Upper lobe of left lung (tissue), 6 donors: ENCODE results near the gene NIPBL. TPM values are rescaled to one million over a fixed set of nuclear protein-coding genes. Genes with fewer than 3 reads are reported as not detected.
A peak's percentile ranks its signal among the peaks of the same experiment; 100 is the strongest.

Experiments used
- ATAC-seq, 2 donors: fragments of 200-7000 bp; cut with Tn5 transposase; one replicate each; pipeline ENCODE4 v1.9.1; 2022; ENCODE audit warnings: mild to moderate bottlenecking in 2 of 2, moderate library complexity in 2 of 2; ENCODE audit not compliant: low FRiP score in 2 of 2
- DNase-seq, 2 donors: peaks; one replicate each; pipeline ENCODE4 v3.0.0-alpha.2; 2019 to 2020
- H3K27ac ChIP-seq, 4 donors: fragments of 200-600 bp; sonication (generic); one replicate each; pipeline ENCODE4 v1.5.1; 2016 to 2019
- H3K27me3 ChIP-seq, 4 donors: fragments of 200-600 bp; sonication (generic); one replicate each; pipeline ENCODE4 v1.5.1; 2017 to 2019
- H3K36me3 ChIP-seq, 4 donors: fragments of 200-600 bp; sonication (generic); one replicate each; pipeline ENCODE4 v1.5.1; 2016 to 2019
- H3K4me1 ChIP-seq, 4 donors: fragments of 200-600 bp; sonication (generic); one replicate each; pipeline ENCODE4 v1.5.1; 2018 to 2019
- H3K4me3 ChIP-seq, 4 donors: fragments of 200-600 bp; sonication (generic); one replicate each; pipeline ENCODE4 v1.5.1; 2017 to 2019; ENCODE audit warnings: mild to moderate bottlenecking in 2 of 4, moderate library complexity in 1 of 4
- H3K9me3 ChIP-seq, 4 donors: fragments of 200-600 bp; sonication (generic); one replicate each; pipeline ENCODE4 v1.5.1; 2018 to 2019
- CTCF ChIP-seq, 6 experiments: fragments of 450-650 bp in 4 of 6; fragments of 200-600 bp in 2 of 6; sonication (generic) in 2 of 6; IDR thresholded peaks; one replicate each; pipeline ENCODE4 v1.5.1; 2016 to 2019; ENCODE audit warnings: antibody characterized with exemption in 6 of 6
- EP300 ChIP-seq, 4 donors: sonication (generic); formaldehyde crosslinking; IDR thresholded peaks; one replicate each; pipeline ENCODE4 v1.5.1; 2017; ENCODE audit warnings: antibody characterized with exemption in 4 of 4, control low read depth in 2 of 4
- POLR2A ChIP-seq, 4 donors: fragments of 450-650 bp; IDR thresholded peaks; one replicate each; pipeline ENCODE4 v1.5.1; 2016 to 2017; ENCODE audit warnings: antibody characterized with exemption in 4 of 4, mild to moderate bottlenecking in 2 of 4
- POLR2AphosphoS5 ChIP-seq, 2 donors: sonication (generic); formaldehyde crosslinking; IDR thresholded peaks; one replicate each; pipeline ENCODE4 v1.5.1; 2017; ENCODE audit warnings: antibody characterized with exemption in 2 of 2
- WGBS, 2 donors: methylation state at CpG; one replicate each; pipeline ENCODE4 v1.1.5; 2017 to 2018; 5-methylcytosine and 5-hydroxymethylcytosine counted together
- total RNA-seq, 6 donors: library from RNA; depleted of rRNA in 4 of 6; stranded (reverse); fragments of >200 nt in 4 of 6; gene quantifications; one replicate each; pipeline versions ENCODE4 v1.1.0 to v1.2.1, GENCODE V29; 2016 to 2021
- donor health status: DM: no; HTN: no; CAD: no; lungs with moderate emphysema.
- donor health status: DM: no; HTN: yes; CAD: no; lungs with severe emphysema.

Gene NIPBL
- total RNA-seq, 6 donors from 2014 or later: 39.2 to 75.2 (median 55.3) TPM

DNA sequence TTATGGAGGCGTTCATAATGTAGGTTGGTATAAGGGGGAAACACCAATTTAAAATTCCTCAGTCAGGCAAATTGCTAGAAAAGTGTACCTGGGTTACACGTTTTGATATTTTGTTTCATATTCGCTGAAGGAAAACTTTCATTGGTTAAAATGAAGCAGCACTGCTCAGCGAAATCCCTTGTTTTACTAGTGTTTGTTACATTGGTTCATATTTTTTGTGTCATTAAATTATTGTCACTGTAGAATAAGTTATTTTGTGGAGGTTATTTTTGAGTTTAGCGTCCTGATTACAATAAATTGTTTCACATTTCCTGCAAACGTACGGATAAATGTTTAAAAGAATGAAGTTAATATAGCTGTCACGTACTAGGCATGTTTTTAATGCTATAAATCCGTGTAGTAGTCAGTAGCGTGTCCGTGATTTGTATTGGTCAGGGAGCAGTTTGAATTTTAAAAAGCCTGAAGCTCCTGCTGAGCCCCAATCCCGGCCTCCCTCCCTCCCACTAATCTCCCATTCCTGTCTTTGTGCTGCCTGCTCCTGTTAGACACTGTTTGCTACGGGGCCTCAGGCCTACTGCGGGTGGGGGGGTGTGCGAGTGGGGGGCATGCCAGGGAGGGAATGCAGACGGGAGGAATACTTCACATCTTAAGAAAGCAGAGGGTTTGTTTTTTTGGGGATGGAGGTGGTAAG, 2.0 kb downstream of the NIPBL start:
- no peak for ATAC-seq
- Histone ChIP-seq H3K4me1 (peaks cover 44 to 58% (median 48%) of the 10 kb centered on the region in 4 donors), H3K4me3 (peak overlapping the region; percentile 66 to 91 (median 86))

GRCh38 chr5:36879274-36880033, 2.9 kb downstream of the NIPBL start:
- H3K36me3 ChIP-seq: no peaks in the 10 kb centered on the region
- H3K9me3 ChIP-seq: no peaks in the 10 kb centered on the region
- 20 to 36% methylated on average over 2 of the region's 2 CpGs for WGBS, 2 donors
- no peak for DNase-seq
- TF ChIP-seq POLR2A (IDR thresholded peaks at IDR 0.05): no peak
- H3K4me1 ChIP-seq: peaks cover 37 to 49% (median 42%) of the 10 kb centered on the region in 4 donors
- H3K27me3 ChIP-seq: no peaks in the 10 kb centered on the region
- peak overlapping the region in 2 of 4 donors; percentile 86 to 91 for H3K4me3 ChIP-seq
- peak overlapping the region in 2 of 4 donors; percentile 99 for H3K27ac ChIP-seq
- no peak for ATAC-seq

More for the DNA sequence above, 2.0 kb downstream of the NIPBL start:
- no peaks in the 10 kb centered on the region for H3K9me3 ChIP-seq
- no peaks in the 10 kb centered on the region for H3K36me3 ChIP-seq
- TF ChIP-seq EP300 (IDR thresholded peaks at IDR 0.05) (no peak), POLR2AphosphoS5 (IDR thresholded peaks at IDR 0.05) (no peak), CTCF (IDR thresholded peaks at IDR 0.05) (no peak), POLR2A (IDR thresholded peaks at IDR 0.05) (no peak)
- H3K27me3 ChIP-seq: no peaks in the 10 kb centered on the region
- DNase-seq: peak in 1 of 2 donors; percentile 47
- peak overlapping the region; percentile 94 to 99 (median 98) for H3K27ac ChIP-seq
- WGBS, 2 donors: 1% methylated on average over 16 of the region's 16 CpGs

DNA sequence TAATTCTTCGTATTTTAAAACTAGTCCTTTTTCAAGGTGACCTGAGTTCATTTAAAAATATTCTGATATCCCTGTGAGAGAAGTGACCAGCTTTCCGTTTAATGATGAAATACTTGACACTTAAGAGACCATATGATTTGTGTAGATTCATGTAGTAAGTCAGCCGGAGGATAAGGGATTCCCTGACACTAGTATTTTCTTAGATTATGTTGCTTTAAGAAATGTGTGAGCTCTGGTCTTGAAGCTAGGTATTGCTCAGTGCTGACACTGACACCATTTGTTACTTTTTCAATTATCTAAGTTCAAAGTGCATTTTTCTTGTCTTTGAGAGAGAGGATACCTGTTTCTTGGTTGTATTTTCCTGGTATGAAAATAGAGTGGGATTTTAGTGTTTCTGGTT, 4.2 kb downstream of the NIPBL start:
- ATAC-seq: no peak
- H3K4me1 ChIP-seq: peaks cover 34 to 53% (median 39%) of the 10 kb centered on the region in 4 donors
- TF ChIP-seq EP300 (IDR thresholded peaks at IDR 0.05): no peak
- no peak for TF ChIP-seq POLR2A (IDR thresholded peaks at IDR 0.05)
- no peak for TF ChIP-seq CTCF (IDR thresholded peaks at IDR 0.05)
- TF ChIP-seq POLR2AphosphoS5 (IDR thresholded peaks at IDR 0.05): no peak
- WGBS, 2 donors: 21 to 55% methylated on average over 3 of the region's 3 CpGs
- no peaks in the 10 kb centered on the region for H3K27me3 ChIP-seq
- no peak for DNase-seq
- H3K36me3 ChIP-seq: peaks cover 0 to 5% (median 0%) of the 10 kb centered on the region in 4 donors
- H3K4me3 ChIP-seq: no peak overlapping the region
- H3K27ac ChIP-seq: no peak overlapping the region
- H3K9me3 ChIP-seq: no peaks in the 10 kb centered on the region

GRCh38 chr5:36881304-36881703, 4.7 kb downstream of the NIPBL start:
- H3K9me3 ChIP-seq: no peaks in the 10 kb centered on the region
- H3K36me3 ChIP-seq: peaks cover 0 to 9% (median 0%) of the 10 kb centered on the region in 4 donors
- H3K4me1 ChIP-seq: peaks cover 34 to 59% (median 39%) of the 10 kb centered on the region in 4 donors
- DNase-seq (no peak), ATAC-seq (no peak)
- H3K4me3 ChIP-seq: no peak overlapping the region
- H3K27ac ChIP-seq: no peak overlapping the region
- no peak for TF ChIP-seq POLR2A (IDR thresholded peaks at IDR 0.05)
- TF ChIP-seq EP300 (IDR thresholded peaks at IDR 0.05): no peak
- TF ChIP-seq POLR2AphosphoS5 (IDR thresholded peaks at IDR 0.05): no peak
- TF ChIP-seq CTCF (IDR thresholded peaks at IDR 0.05): no peak
- H3K27me3 ChIP-seq: no peaks in the 10 kb centered on the region

- WGBS, 2 donors: 98 to 100% methylated on average over 1 of the region's 1 CpG
- H3K4me1 ChIP-seq: peaks cover 35 to 64% (median 39%) of the 10 kb centered on the region in 4 donors
These were observed 5.2 kb downstream of the NIPBL start for GRCh38 chr5:36881807-36882206.

More at GRCh38 chr5:36881807-36882206, 5.2 kb downstream of the NIPBL start:
- peaks cover 0 to 9% (median 0%) of the 10 kb centered on the region in 4 donors for H3K36me3 ChIP-seq
- H3K27me3 ChIP-seq: no peaks in the 10 kb centered on the region
- DNase-seq: no peak
- ATAC-seq: no peak
- no peaks in the 10 kb centered on the region for H3K9me3 ChIP-seq
- H3K4me3 ChIP-seq: no peak overlapping the region
- TF ChIP-seq POLR2AphosphoS5 (IDR thresholded peaks at IDR 0.05) (no peak), CTCF (IDR thresholded peaks at IDR 0.05) (no peak), POLR2A (IDR thresholded peaks at IDR 0.05) (no peak), EP300 (IDR thresholded peaks at IDR 0.05) (no peak)
- no peak overlapping the region for H3K27ac ChIP-seq
